HEK293 (cell line): Measurements from ENCODE around the gene SCAANT1.

Experiments used
- CTCF ChIA-PET: fragments of 350-600 bp; formaldehyde crosslinking; extraction: SDS; loops from one replicate; lab custom pipeline; 2021; ENCODE audit warnings: antibody characterized with exemption; lab: Yijun Ruan, JAX
- POLR2A ChIA-PET: fragments of 300-600 bp; formaldehyde crosslinking; extraction: SDS; loops from one replicate; lab custom pipeline; 2020; ENCODE audit warnings: antibody characterized with exemption, inconsistent platforms; lab: Yijun Ruan, JAX
- H3K27ac ChIP-seq: fragments of 200-500 bp; sonication (Bioruptor generic); 2 replicates; pipeline ENCODE4 v1.5.1; 2014; ENCODE audit warnings: low read depth, low read length, control low read depth, inconsistent platforms; ENCODE audit errors: extremely low read depth
- H3K36me3 ChIP-seq, 2 experiments: fragments of 200-500 bp in 1 of 2; sonication (Bioruptor generic) in 1 of 2; 1 replicate in 1 of 2; 2 replicates in 1 of 2; pipeline ENCODE4 v1.5.1; 2014 to 2017; ENCODE audit warnings: inconsistent platforms in 2 of 2, low read length in 2 of 2; ENCODE audit not compliant: control insufficient read depth in 2 of 2, insufficient read depth in 1 of 2
- H3K4me1 ChIP-seq: fragments of 200-500 bp; sonication (Bioruptor generic); 2 replicates; pipeline ENCODE4 v1.5.1; 2014; ENCODE audit warnings: mild to moderate bottlenecking, low read length, inconsistent platforms; ENCODE audit not compliant: control insufficient read depth, insufficient read depth
- H3K4me3 ChIP-seq: 2 replicates; pipeline ENCODE4 v1.5.1; 2011; ENCODE audit warnings: low read depth, mild to moderate bottlenecking, control low read depth, low read length, moderate library complexity
- H3K9me3 ChIP-seq: fragments of 200-500 bp; sonication (Bioruptor generic); 2 replicates; pipeline ENCODE4 v1.5.1; 2014; ENCODE audit warnings: low read depth, low read length, inconsistent platforms; ENCODE audit not compliant: control insufficient read depth, insufficient read depth
- FEZF1 ChIP-seq: fragments of 450-650 bp; formaldehyde crosslinking; IDR thresholded peaks from 2 replicates; pipeline ENCODE4 v1.5.1; 2016; ENCODE audit warnings: missing biosample characterization, missing genetic modification characterization
- GLI2 ChIP-seq: fragments of 450-650 bp; formaldehyde crosslinking; IDR thresholded peaks from 2 replicates; pipeline ENCODE4; 2017; ENCODE audit warnings: missing biosample characterization, missing genetic modification characterization, low read depth, borderline replicate concordance
- IKZF3 ChIP-seq: fragments of 450-650 bp; IDR thresholded peaks from 2 replicates; pipeline ENCODE4 v1.5.0; 2018; ENCODE audit warnings: missing biosample characterization, mild to moderate bottlenecking, missing genetic modification characterization, moderate library complexity
- KLF1 ChIP-seq: fragments of 450-650 bp; formaldehyde crosslinking; IDR thresholded peaks from 2 replicates; pipeline ENCODE4 v1.5.1; 2016; ENCODE audit warnings: missing biosample characterization, missing genetic modification characterization
- KLF17 ChIP-seq: fragments of 450-650 bp; formaldehyde crosslinking; IDR thresholded peaks from 2 replicates; pipeline ENCODE4 v1.5.1; 2016; ENCODE audit warnings: missing biosample characterization, missing genetic modification characterization
- MEIS1 ChIP-seq: sonication (generic); formaldehyde crosslinking; IDR thresholded peaks from 2 replicates; pipeline ENCODE4 v1.8.1; 2022; ENCODE audit warnings: missing genetic modification reagents, mild to moderate bottlenecking, borderline replicate concordance
- MYNN ChIP-seq: fragments of 450-650 bp; formaldehyde crosslinking; IDR thresholded peaks from 2 replicates; pipeline ENCODE4 v1.5.1; 2016; ENCODE audit warnings: missing biosample characterization, missing genetic modification characterization, borderline replicate concordance
- OSR2 ChIP-seq: fragments of 450-650 bp; formaldehyde crosslinking; IDR thresholded peaks from 2 replicates; pipeline ENCODE4 v1.5.1; 2016; ENCODE audit warnings: missing biosample characterization, missing genetic modification characterization
- PRDM2 ChIP-seq: fragments of 450-650 bp; formaldehyde crosslinking; IDR thresholded peaks from 2 replicates; pipeline ENCODE4 v1.5.1; 2016; ENCODE audit warnings: missing biosample characterization, missing genetic modification characterization, borderline replicate concordance
- REPIN1 ChIP-seq: fragments of 450-650 bp; formaldehyde crosslinking; IDR thresholded peaks from 2 replicates; pipeline ENCODE4 v1.5.1; 2017; ENCODE audit warnings: missing biosample characterization, missing genetic modification characterization, low read depth
- SP7 ChIP-seq: fragments of 450-650 bp; formaldehyde crosslinking; IDR thresholded peaks from 2 replicates; pipeline ENCODE4 v1.5.1; 2016; ENCODE audit warnings: missing biosample characterization, missing genetic modification characterization
- ZBTB1 ChIP-seq: fragments of 450-650 bp; formaldehyde crosslinking; IDR thresholded peaks from 2 replicates; pipeline ENCODE4 v1.5.1; 2016; ENCODE audit warnings: missing biosample characterization, missing genetic modification characterization
- ZBTB48 ChIP-seq: fragments of 450-650 bp; formaldehyde crosslinking; IDR thresholded peaks from 2 replicates; pipeline ENCODE4 v1.5.1; 2016; ENCODE audit warnings: missing biosample characterization, missing genetic modification characterization
- ZIC2 ChIP-seq: fragments of 450-650 bp; formaldehyde crosslinking; IDR thresholded peaks from 2 replicates; pipeline ENCODE4 v1.5.1; 2016; ENCODE audit warnings: missing biosample characterization, missing genetic modification characterization
- ZNF184 ChIP-seq: fragments of 450-650 bp; IDR thresholded peaks from 2 replicates; pipeline ENCODE4 v1.5.1; 2018; ENCODE audit warnings: missing biosample characterization, mild to moderate bottlenecking, missing genetic modification characterization
- ZNF248 ChIP-seq: fragments of 450-650 bp; formaldehyde crosslinking; IDR thresholded peaks from 2 replicates; pipeline ENCODE4 v1.5.1; 2017; ENCODE audit warnings: missing biosample characterization, missing genetic modification characterization
- ZNF514 ChIP-seq: fragments of 450-650 bp; formaldehyde crosslinking; IDR thresholded peaks from 2 replicates; pipeline ENCODE4 v1.5.1; 2016; ENCODE audit warnings: missing biosample characterization, missing genetic modification characterization
- ZNF560 ChIP-seq: fragments of 450-650 bp; formaldehyde crosslinking; IDR thresholded peaks from 2 replicates; pipeline ENCODE4 v1.5.1; 2017; ENCODE audit warnings: missing biosample characterization, missing genetic modification characterization, borderline replicate concordance
- ZNF600 ChIP-seq: fragments of 450-650 bp; formaldehyde crosslinking; IDR thresholded peaks from 2 replicates; pipeline ENCODE4 v1.5.1; 2016; ENCODE audit warnings: missing biosample characterization, missing genetic modification characterization
- ZNF629 ChIP-seq: fragments of 450-650 bp; formaldehyde crosslinking; IDR thresholded peaks from 2 replicates; pipeline ENCODE4 v1.5.1; 2017; ENCODE audit warnings: missing biosample characterization, missing genetic modification characterization
- ZNF660 ChIP-seq: fragments of 450-650 bp; IDR thresholded peaks from 2 replicates; pipeline ENCODE4 v1.5.1; 2018; ENCODE audit warnings: missing biosample characterization, mild to moderate bottlenecking, missing genetic modification characterization
- ZNF677 ChIP-seq: fragments of 450-650 bp; IDR thresholded peaks from 2 replicates; pipeline ENCODE4 v1.5.0; 2018; ENCODE audit warnings: missing biosample characterization, mild to moderate bottlenecking, missing genetic modification characterization, moderate library complexity
- ZNF704 ChIP-seq: fragments of 450-650 bp; formaldehyde crosslinking; IDR thresholded peaks from 2 replicates; pipeline ENCODE4 v1.5.1; 2016; ENCODE audit warnings: missing biosample characterization, missing genetic modification characterization
- ZNF777 ChIP-seq: fragments of 450-650 bp; formaldehyde crosslinking; IDR thresholded peaks from 2 replicates; pipeline ENCODE4 v1.5.1; 2017; ENCODE audit warnings: missing biosample characterization, missing genetic modification characterization, borderline replicate concordance
- ZSCAN5A ChIP-seq: fragments of 450-650 bp; formaldehyde crosslinking; IDR thresholded peaks from 2 replicates; pipeline ENCODE4 v1.5.1; 2016; ENCODE audit warnings: missing biosample characterization, missing genetic modification characterization
- TF ChIP-seq, protein P1 (sequence below): fragments of 450-650 bp; formaldehyde crosslinking; IDR thresholded peaks from 2 replicates; pipeline ENCODE4 v1.5.1; 2016; ENCODE audit warnings: missing biosample characterization, missing genetic modification characterization

The SCAANT1 gene

GRCh38 chr3:63877737-63878393, 34.3 kb downstream of the SCAANT1 start:
- H3K36me3 ChIP-seq = no peaks in the 10 kb centered on the region
- no peak overlapping the region for H3K4me3 ChIP-seq
- CTCF ChIA-PET = interaction anchor here (0.6 kb wide), 1 partner anchor 91 kb away, joined by 3 read pairs; no protein-coding TSS in a partner anchor
- H3K9me3 ChIP-seq = no peaks in the 10 kb centered on the region
- TF ChIP-seq ZNF600 (tag by site-specific recombination) (no peak), KLF1 (tag by site-specific recombination) (no peak), MEIS1 (CRISPR knock-in tag) (no peak), IKZF3 (tag by site-specific recombination) (no peak), ZBTB1 (tag by site-specific recombination) (no peak), ZNF629 (tag by site-specific recombination) (no peak), ZNF560 (no peak), ZSCAN5A (tag by site-specific recombination) (no peak), SP7 (tag by site-specific recombination) (no peak), ZNF704 (tag by site-specific recombination) (no peak), ZNF248 (no peak), ZBTB48 (tag by site-specific recombination) (no peak), ZNF184 (tag by site-specific recombination) (no peak), GLI2 (tag by site-specific recombination) (no peak), KLF17 (tag by site-specific recombination) (no peak), MYNN (tag by site-specific recombination) (no peak), ZNF777 (no peak), ZNF514 (tag by site-specific recombination) (no peak)
- TF ChIP-seq, protein P1, sequence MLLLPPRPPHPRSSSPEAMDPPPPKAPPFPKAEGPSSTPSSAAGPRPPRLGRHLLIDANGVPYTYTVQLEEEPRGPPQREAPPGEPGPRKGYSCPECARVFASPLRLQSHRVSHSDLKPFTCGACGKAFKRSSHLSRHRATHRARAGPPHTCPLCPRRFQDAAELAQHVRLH (tag by site-specific recombination) = no peak
- TF ChIP-seq, all 188 proteins: peak for 0
- no peak overlapping the region for H3K27ac ChIP-seq
- POLR2A ChIA-PET = no interaction called here
- peaks cover 5% of the 10 kb centered on the region for H3K4me1 ChIP-seq

DNA sequence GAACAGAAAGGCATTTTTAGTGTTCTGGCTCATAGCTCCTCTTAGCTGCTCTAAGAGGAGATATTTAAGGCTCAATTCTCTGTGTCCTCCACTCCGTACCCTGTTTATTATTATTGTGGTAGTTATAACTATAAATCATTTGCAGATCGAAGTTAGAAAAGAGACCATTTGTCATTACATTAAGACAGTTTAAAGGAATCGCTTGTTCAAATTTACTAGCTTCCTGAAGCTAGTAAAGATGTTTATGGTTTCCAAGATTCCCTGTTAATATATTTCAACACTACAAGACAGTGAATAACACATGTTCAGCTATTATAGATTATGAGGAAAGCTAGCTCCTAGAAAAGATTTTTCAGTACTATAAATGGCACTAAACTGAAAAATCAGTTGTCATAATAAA, 35.9 kb downstream of the SCAANT1 start:
- Histone ChIP-seq H3K36me3 (no peaks in the 10 kb centered on the region), H3K4me3 (no peak overlapping the region), H3K27ac (no peak overlapping the region), H3K9me3 (no peaks in the 10 kb centered on the region), H3K4me1 (peaks cover 5% of the 10 kb centered on the region)
- POLR2A ChIA-PET = interaction anchor here (0.6 kb wide), 1 partner anchor 12 kb away, joined by 5 read pairs; the partner anchor contains the start of genes ATXN7 and THOC7
- CTCF ChIA-PET = no interaction called here
- TF ChIP-seq REPIN1 (tag by site-specific recombination) (no peak), ZNF677 (no peak), ZNF660 (tag by site-specific recombination) (no peak), OSR2 (tag by site-specific recombination) (peak; percentile 29; the same call in 1 of the 2 replicates), IKZF3 (tag by site-specific recombination) (peak; percentile 35; the same call in 1 of the 2 replicates), ZIC2 (tag by site-specific recombination) (no peak), FEZF1 (peak; percentile 41; the same call in 1 of the 2 replicates), PRDM2 (tag by site-specific recombination) (no peak)
